ENCODE data around the gene HDAC9. TPM values are rescaled to one million over a fixed set of nuclear protein-coding genes. Genes with fewer than 3 reads are reported as not detected.

Gene HDAC9
- polyA plus RNA-seq, 1 of the 3 experiments (the other 2 are of a cell fraction): 11.6 TPM

DNA sequence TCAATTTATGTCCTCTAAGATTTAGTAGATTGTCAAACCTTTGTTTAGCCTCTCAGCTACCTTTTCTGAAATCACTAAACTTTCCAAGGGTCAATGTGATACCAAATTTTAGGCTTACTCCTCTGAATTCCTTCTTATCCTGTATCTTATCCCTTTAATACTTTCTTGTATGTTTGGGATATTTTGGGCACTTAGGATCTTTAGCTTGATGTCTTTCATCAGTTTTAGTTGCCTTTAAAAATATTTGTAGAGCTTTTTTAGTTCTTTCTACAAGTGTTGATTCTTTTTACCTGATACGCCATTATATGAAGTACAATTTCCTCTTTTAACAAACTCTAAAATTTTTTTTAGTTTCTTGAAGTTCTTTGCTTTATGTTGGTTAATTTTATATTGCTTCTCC is 30.7 kb upstream of the HDAC9 start:
- Histone ChIP-seq H3K9ac (no peak overlapping the region), H4K20me1 (ENCODE audit: insufficient read depth) (no peaks in the 10 kb centered on the region), H3K9me2 (no peaks in the 10 kb centered on the region), H3K36me3 (replicated peaks in 1 of 2; ENCODE audit: control insufficient read depth in 1 of 2, insufficient read depth in 2 of 2, low read length in 1 of 2) (no peaks in the 10 kb centered on the region), H3K4me2 (no peak overlapping the region), H3K9me3 (0 out of 2 replicates have a peak, but pooled peaks cover 4% of the 10 kb centered on the region), H3K4me3 (ENCODE audit: low read depth in 2 of 2, low read length in 1 of 2) (no peak overlapping the region), H3K27me3 (ENCODE audit: insufficient read depth) (no peaks in the 10 kb centered on the region), H2AFZ (ENCODE audit: low read depth) (no peak overlapping the region), H3K79me2 (ENCODE audit: insufficient read depth) (no peaks in the 10 kb centered on the region), H3K27ac (ENCODE audit: low read depth in 2 of 2, low read length in 1 of 2) (no peak overlapping the region), H3K4me1 (ENCODE audit: control insufficient read depth in 1 of 2, insufficient read depth in 2 of 2, low read depth in 1 of 2, low read length in 1 of 2) (peaks cover 0 to 11% of the 10 kb centered on the region in 2 experiments; a peak in 2 of 4 replicates), H3F3A (replicated peaks; ENCODE audit: insufficient read depth) (peaks cover 6% of the 10 kb centered on the region)
- CTCF ChIA-PET: interaction anchor here (1.3 kb wide), 1 partner anchor 13 kb away, joined by 4 read pairs; no protein-coding TSS in a partner anchor
- 93% methylated on average over 1 of the region's 1 CpG for WGBS (ENCODE audit: low lambda C conversion rate)
- POLR2A ChIA-PET: no interaction called here
- DNase-seq: no peak
- TF ChIP-seq CHD2 (IDR thresholded peaks at IDR 0.05; ENCODE audit: low read length, partially characterized antibody): no peak

DNA sequence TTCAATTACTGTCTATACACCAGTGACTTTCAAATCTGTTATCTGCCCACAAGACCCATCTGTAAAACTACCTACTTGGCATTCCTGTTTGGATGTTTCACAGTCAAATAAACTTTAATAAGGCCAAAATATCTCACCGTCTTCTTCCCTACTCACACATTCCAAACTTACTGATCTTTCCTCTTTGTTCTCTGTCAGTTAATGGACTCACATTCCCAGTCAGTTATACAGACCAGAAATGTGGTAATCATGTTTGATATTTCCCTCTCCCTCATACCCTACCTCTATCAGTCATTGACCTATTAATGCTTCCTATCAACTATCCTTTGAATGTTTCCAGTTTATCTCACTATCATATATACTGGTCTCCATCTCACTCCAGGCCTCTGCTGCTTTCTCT is 28.5 kb upstream of the HDAC9 start:
- no peak for DNase-seq
- ChIA-PET POLR2A (no interaction called here), CTCF (no interaction called here)

More for the DNA sequence above, 28.5 kb upstream of the HDAC9 start:
- Histone ChIP-seq H3K4me2 (no peak overlapping the region), H3K27me3 (ENCODE audit: insufficient read depth) (no peaks in the 10 kb centered on the region), H3F3A (replicated peaks; ENCODE audit: insufficient read depth) (no peaks in the 10 kb centered on the region), H4K20me1 (ENCODE audit: insufficient read depth) (no peaks in the 10 kb centered on the region), H3K27ac (ENCODE audit: low read depth in 2 of 2, low read length in 1 of 2) (no peak overlapping the region), H3K9me3 (0 out of 2 replicates have a peak, but pooled peaks cover 4% of the 10 kb centered on the region), H3K9ac (no peak overlapping the region), H3K36me3 (replicated peaks in 1 of 2; ENCODE audit: control insufficient read depth in 1 of 2, insufficient read depth in 2 of 2, low read length in 1 of 2) (no peaks in the 10 kb centered on the region), H3K79me2 (ENCODE audit: insufficient read depth) (no peaks in the 10 kb centered on the region), H3K9me2 (no peaks in the 10 kb centered on the region), H2AFZ (ENCODE audit: low read depth) (no peak overlapping the region), H3K4me1 (ENCODE audit: control insufficient read depth in 1 of 2, insufficient read depth in 2 of 2, low read depth in 1 of 2, low read length in 1 of 2) (peaks cover 0 to 10% of the 10 kb centered on the region in 2 experiments; a peak in 2 of 4 replicates), H3K4me3 (ENCODE audit: low read depth in 2 of 2, low read length in 1 of 2) (no peak overlapping the region)
- TF ChIP-seq MXI1 (IDR thresholded peaks at IDR 0.05; ENCODE audit: low read depth, low read length) (no peak), GABPA (IDR thresholded peaks at IDR 0.05; ENCODE audit: low read depth) (no peak), IRF3 (IDR thresholded peaks at IDR 0.05; ENCODE audit: low read depth, low read length) (no peak), FOSL2 (IDR thresholded peaks at IDR 0.05; ENCODE audit: borderline replicate concordance, low read depth) (no peak), MAX (IDR thresholded peaks at IDR 0.05; ENCODE audit: low read depth) (no peak), ZBTB33 (IDR thresholded peaks at IDR 0.05; ENCODE audit: borderline replicate concordance, low read depth) (no peak), RFX5 (IDR thresholded peaks at IDR 0.05; ENCODE audit: low read length) (no peak)
- WGBS (ENCODE audit: low lambda C conversion rate): 78% methylated on average over 1 of the region's 1 CpG

Data from SK-N-SH (cell line).